HUES64 (cell line): ENCODE data around the gene HGFAC.

ENCODE experiments used
- H3K27ac ChIP-seq: 2 replicates; pipeline ENCODE4 v1.7.0; 2013; ENCODE audit warnings: low read depth, low read length, inconsistent platforms
- H3K27me3 ChIP-seq: 2 replicates; pipeline ENCODE4 v1.6.1; 2013; ENCODE audit warnings: mild to moderate bottlenecking, low read length; ENCODE audit not compliant: insufficient read depth
- H3K36me3 ChIP-seq: 2 replicates; pipeline ENCODE4 v1.6.1; 2013; ENCODE audit warnings: mild to moderate bottlenecking, low read length; ENCODE audit not compliant: insufficient read depth
- H3K4me1 ChIP-seq: 2 replicates; pipeline ENCODE4 v1.6.1; 2013; ENCODE audit warnings: mild to moderate bottlenecking, low read length, moderate library complexity; ENCODE audit not compliant: insufficient read depth
- H3K4me3 ChIP-seq: 2 replicates; pipeline ENCODE4 v1.5.1; 2013; ENCODE audit warnings: mild to moderate bottlenecking, low read length, moderate library complexity
- H3K9ac ChIP-seq: 2 replicates; pipeline ENCODE4 v1.6.1; 2013; ENCODE audit warnings: mild to moderate bottlenecking, low read depth, low read length
- H3K9me3 ChIP-seq: 2 replicates; pipeline ENCODE4 v1.6.1; 2013; ENCODE audit warnings: low read depth, low read length; ENCODE audit not compliant: insufficient read depth
- WGBS: fragments of 150-250, 120-280 bp; methylation state at CpG from one replicate; pipeline ENCODE4 v1.1.7; 2013; ENCODE audit warnings: missing lambda C conversion rate; 5-methylcytosine and 5-hydroxymethylcytosine counted together

The HGFAC gene

DNA sequence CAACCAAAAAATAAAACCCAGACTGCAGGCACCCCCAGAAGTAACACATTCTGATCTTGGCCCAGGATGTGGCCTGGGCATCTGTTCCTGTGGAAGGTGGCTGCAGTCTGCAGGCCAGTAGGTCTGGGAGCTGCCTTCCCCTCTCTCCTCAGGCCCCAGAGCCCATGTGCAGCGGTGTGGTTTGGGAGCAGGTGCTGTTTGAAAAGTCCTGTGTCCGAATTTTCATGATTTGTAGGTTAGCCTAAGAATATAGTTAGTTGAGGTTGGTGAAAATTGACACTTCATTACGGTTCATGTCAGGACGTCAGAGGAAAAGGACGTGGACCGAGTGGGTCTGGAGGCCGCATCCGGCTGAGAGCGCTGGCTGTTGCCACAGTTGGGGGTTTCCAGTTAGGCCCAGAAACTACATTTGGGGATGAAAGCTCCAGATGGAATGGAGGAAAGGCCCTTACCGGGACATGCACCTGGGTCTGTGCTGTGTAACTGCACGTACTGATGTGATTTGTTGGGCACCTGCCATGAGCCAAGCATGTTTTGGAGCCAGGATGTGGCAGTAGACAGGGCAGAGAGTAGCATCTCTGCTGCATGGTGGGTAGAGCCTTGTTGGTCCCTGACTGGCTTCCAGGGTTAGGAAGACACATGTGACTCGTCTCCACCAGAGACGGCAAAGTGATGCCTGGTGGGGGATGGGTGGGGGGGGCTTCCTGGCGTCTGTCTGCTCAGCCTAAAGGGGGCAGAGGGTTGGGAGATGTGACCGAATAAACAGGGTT lies 21.7 kb upstream of the HGFAC start:
- H3K36me3 ChIP-seq, result peaks cover 12% of the 10 kb centered on the region; the same call in 1 of the 2 replicates
- no peak overlapping the region for H3K9ac ChIP-seq
- no peaks in the 10 kb centered on the region for H3K4me1 ChIP-seq
- WGBS, result 88% methylated on average over 15 of the region's 15 CpGs
- no peaks in the 10 kb centered on the region for H3K9me3 ChIP-seq
- no peak overlapping the region for H3K27ac ChIP-seq
- no peak overlapping the region for H3K4me3 ChIP-seq
- H3K27me3 ChIP-seq, result no peaks in the 10 kb centered on the region

DNA sequence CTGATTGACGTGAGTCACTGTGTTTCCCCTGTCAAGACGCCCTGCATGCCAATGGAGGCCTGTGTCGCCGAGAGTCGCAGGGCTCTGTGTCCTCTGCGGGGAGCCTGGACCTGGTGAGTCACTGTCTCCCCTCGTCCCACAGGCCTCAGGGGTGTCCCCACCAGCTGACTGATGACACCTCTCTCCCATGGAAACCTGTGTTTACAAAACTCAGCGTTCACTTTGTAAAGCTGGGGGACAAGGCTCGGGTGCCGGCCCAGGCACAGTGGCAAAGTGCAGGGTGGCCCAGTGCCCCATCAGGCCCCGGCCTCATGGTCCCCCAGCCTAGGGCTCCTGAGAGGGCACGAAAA lies 21.2 kb upstream of the HGFAC start:
- Histone ChIP-seq H3K36me3 (peaks cover 12% of the 10 kb centered on the region; the same call in 1 of the 2 replicates), H3K4me3 (no peak overlapping the region), H3K27me3 (no peaks in the 10 kb centered on the region), H3K9ac (no peak overlapping the region), H3K9me3 (no peaks in the 10 kb centered on the region), H3K4me1 (no peaks in the 10 kb centered on the region), H3K27ac (no peak overlapping the region)
- WGBS, result 83% methylated on average over 12 of the region's 12 CpGs

DNA sequence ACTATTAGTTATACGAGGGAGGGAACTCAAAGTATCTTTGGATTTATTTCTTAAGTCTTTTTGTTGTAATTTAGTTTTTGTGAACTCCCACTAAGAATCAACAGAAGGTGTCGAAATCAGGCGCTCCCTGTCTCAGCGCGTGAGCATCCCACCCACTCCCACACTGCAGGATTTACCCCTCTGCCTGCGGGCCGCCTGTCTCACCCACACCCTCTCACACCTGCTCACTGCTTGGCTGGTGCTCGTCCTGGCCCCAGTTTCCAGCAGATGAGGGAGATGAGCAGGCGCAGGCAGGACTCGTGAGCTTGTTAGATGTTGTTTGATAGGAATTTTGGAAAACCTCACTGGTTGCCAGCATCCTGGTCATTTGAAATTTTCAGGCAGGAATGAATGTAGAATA lies 20.8 kb upstream of the HGFAC start:
- WGBS, result 92% methylated on average over 10 of the region's 10 CpGs
- Histone ChIP-seq H3K27me3 (no peaks in the 10 kb centered on the region), H3K36me3 (peaks cover 12% of the 10 kb centered on the region; the same call in 1 of the 2 replicates)

DNA sequence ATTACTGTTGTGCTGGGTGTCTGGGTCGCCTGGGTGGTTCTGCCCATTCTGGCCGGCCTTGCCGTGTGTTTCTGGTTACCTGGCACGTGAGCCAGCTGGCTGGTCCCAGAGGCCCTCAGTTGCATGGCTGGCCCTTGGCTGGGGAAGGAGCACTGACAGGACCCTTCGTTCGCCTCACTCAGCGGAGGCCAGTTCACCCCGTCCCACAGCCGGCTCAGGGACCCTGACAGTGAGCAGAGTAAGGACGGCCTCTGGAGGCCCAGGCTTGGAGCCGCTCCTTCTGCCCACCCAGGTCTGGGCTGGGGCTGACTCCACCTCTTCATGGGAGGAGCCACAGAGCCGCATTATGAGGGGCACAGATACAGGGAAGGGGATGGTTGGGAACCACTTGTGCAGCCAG lies 20.3 kb upstream of the HGFAC start:
- H3K27me3 ChIP-seq, result no peaks in the 10 kb centered on the region
- no peak overlapping the region for H3K4me3 ChIP-seq
- no peak overlapping the region for H3K9ac ChIP-seq
- no peaks in the 10 kb centered on the region for H3K4me1 ChIP-seq
- 78% methylated on average over 12 of the region's 12 CpGs for WGBS
- H3K27ac ChIP-seq, result no peak overlapping the region
- H3K36me3 ChIP-seq, result peaks cover 12% of the 10 kb centered on the region; the same call in 1 of the 2 replicates
- H3K9me3 ChIP-seq, result no peaks in the 10 kb centered on the region

More for the DNA sequence above, 20.8 kb upstream of the HGFAC start:
- Histone ChIP-seq H3K9me3 (no peaks in the 10 kb centered on the region), H3K4me1 (no peaks in the 10 kb centered on the region), H3K9ac (no peak overlapping the region), H3K27ac (no peak overlapping the region), H3K4me3 (no peak overlapping the region)

DNA sequence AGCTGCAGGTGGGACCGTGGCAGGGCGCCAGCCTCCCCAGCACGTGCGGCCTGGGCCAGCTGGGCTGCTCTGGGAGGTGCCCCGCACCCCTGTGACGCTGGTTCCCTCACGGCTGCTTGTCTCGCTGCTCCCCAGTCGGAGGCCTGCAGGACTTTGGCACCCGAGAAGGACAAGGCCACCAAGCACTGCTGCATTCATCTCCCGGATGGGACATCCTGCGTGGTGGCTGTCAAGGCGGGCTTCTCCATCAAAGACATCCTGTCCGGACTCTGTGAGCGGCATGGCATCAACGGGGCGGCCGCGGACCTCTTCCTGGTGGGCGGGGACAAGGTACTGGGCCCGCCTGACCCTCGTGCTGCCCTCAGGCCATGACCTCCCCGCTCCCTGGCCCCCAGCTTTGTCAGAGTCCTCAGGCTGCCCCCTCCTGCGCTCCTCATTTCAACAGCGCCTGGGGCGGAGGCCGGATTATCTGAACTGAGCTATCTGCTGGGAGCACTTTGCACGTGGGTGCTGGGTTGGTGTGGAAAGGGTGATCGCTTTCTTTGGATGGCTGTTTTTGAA lies 19.4 kb upstream of the HGFAC start:
- Histone ChIP-seq H3K4me1 (no peaks in the 10 kb centered on the region), H3K4me3 (no peak overlapping the region), H3K27ac (no peak overlapping the region), H3K36me3 (peaks cover 4% of the 10 kb centered on the region; the same call in 1 of the 2 replicates), H3K9ac (no peak overlapping the region), H3K9me3 (no peaks in the 10 kb centered on the region), H3K27me3 (no peaks in the 10 kb centered on the region)
- WGBS, result 93% methylated on average over 29 of the region's 29 CpGs

DNA sequence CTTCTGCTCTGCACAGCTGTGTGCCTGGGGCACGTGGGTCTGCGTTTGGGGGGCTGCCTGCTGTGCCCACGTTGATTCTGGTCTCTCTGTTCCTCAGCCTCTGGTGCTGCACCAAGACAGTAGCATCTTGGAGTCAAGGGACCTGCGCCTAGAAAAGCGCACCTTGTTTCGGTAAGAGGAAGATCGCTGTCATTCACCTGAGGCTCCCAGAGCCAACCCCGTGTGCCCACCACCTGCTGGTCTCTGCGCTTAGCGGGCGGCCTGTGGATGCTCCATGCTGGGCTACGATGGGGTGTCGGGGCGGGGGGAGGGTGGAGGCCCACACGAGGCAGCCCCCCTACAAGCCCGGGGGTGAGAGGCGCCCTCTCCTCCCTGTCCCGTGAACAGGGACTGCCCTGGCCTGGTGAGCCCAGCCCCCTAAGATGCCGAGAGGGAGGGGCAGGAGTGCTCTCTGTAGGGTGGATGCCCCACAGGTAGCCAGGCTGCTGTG lies 18.9 kb upstream of the HGFAC start:
- Histone ChIP-seq H3K27me3 (no peaks in the 10 kb centered on the region), H3K4me3 (no peak overlapping the region), H3K9me3 (no peaks in the 10 kb centered on the region), H3K4me1 (no peaks in the 10 kb centered on the region), H3K36me3 (no peaks in the 10 kb centered on the region), H3K27ac (no peak overlapping the region), H3K9ac (no peak overlapping the region)
- 91% methylated on average over 19 of the region's 19 CpGs for WGBS

DNA sequence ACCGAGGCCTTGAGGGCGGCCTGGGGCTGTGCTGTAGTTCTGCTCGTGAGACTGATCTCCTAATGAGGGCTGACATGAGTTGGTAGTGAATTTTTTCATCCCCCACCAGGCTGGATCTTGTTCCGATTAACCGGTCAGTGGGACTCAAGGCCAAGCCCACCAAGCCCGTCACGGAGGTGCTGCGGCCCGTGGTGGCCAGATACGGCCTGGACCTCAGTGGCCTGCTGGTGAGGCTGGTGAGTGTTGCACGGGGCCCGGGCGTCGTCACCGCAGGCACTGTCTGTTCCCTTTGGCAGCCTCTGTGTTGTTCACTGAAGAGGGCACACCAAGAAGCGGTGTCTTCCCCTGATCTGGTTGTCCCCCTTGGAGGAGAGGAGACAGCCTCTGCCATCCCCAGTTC lies 18.4 kb upstream of the HGFAC start:
- H3K27me3 ChIP-seq, result no peaks in the 10 kb centered on the region
- H3K36me3 ChIP-seq, result no peaks in the 10 kb centered on the region
- no peak overlapping the region for H3K4me3 ChIP-seq
- no peaks in the 10 kb centered on the region for H3K4me1 ChIP-seq
- H3K9ac ChIP-seq, result no peak overlapping the region
- WGBS, result 97% methylated on average over 16 of the region's 16 CpGs
- no peaks in the 10 kb centered on the region for H3K9me3 ChIP-seq
- H3K27ac ChIP-seq, result no peak overlapping the region

DNA sequence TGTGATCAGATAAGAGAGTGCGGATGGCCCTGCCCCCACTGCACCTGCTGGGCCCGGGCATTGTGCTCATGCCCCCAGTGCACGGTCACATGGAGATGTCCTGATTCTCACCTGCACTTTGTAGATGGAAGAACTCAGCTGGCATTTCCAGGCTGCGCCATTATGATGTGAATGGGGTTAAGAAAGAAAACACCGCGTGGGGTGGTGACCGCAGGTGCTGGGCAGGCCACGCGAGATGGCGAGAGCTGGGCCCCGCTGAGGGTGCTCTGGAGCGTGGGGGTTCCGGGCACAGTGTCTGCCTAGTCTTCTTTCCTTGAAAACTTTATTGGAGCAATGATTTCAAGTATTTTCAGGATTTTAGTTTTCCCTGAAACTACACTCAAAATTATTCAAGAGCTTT lies 17.8 kb upstream of the HGFAC start:
- no peak overlapping the region for H3K27ac ChIP-seq
- no peak overlapping the region for H3K9ac ChIP-seq
- no peaks in the 10 kb centered on the region for H3K4me1 ChIP-seq
- whole genome bisulfite sequencing, result 94% methylated on average over 13 of the region's 13 CpGs
- no peaks in the 10 kb centered on the region for H3K36me3 ChIP-seq
- H3K27me3 ChIP-seq, result no peaks in the 10 kb centered on the region
- no peaks in the 10 kb centered on the region for H3K9me3 ChIP-seq
- no peak overlapping the region for H3K4me3 ChIP-seq

DNA sequence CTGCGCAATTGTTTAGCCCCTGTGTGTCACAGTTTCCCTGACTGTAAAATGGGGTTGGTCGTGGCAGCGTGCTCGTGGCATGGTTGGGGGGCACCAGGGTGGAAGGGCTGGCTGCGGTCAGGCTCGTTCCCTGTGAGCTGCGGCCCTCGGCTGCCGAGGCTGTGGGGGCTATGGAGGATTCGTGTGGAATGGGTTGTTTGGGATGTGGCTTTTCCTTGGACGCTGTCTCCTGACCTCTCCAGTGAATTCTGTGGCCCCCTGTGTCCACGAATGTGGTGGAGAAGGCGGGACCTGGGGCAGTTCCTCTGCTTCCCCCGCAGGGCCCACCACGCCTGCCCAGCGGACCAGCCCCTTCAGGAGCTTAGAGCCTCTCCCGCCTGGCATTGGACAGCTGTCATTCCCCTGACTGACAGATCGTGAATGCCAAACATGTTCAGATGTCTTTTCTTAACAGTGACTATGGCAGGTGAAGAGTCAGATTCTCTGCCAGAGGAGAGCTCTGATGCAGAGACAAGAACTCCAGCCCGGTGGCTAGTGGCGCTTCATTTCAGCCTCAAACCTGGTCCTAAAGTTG lies 17.2 kb upstream of the HGFAC start:
- Histone ChIP-seq H3K9me3 (no peaks in the 10 kb centered on the region), H3K4me1 (no peaks in the 10 kb centered on the region), H3K36me3 (no peaks in the 10 kb centered on the region), H3K4me3 (no peak overlapping the region), H3K27ac (no peak overlapping the region), H3K27me3 (no peaks in the 10 kb centered on the region), H3K9ac (no peak overlapping the region)
- 96% methylated on average over 20 of the region's 20 CpGs for WGBS

DNA sequence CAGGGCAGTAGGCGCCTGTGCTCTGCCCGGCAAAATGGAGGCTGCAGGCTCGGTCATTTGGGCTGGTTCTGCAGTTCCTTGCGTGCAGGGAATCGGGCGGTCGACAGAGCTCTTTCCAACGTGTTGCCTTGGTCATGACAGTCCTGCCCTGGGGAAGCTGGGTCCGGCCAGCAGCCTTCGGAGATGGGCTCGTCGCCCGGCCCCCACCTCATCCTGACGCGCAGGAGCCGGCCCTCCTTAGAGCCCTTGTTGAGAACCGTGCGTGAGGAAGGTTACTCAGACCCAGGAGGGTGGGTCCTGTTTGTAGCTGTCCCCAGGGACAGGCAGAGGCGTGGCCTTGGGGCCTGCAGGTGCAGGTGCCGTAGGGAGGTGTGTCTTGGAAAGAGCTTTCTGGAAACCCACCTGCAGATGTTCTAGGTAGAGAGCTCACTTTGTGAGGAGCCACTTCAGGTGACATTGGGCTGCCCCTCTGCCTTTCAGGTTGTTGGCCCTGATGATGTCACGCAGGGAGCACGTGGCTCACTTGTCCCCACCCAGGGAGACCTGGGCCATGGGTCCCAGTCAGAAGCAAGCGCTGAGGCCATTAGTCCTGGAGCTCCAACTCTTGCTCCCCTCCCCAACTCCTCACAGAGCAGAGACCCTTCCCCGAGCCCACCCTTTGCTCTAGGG lies 15.2 kb upstream of the HGFAC start:
- no peaks in the 10 kb centered on the region for H3K4me1 ChIP-seq
- H3K36me3 ChIP-seq, result no peaks in the 10 kb centered on the region
- no peak overlapping the region for H3K27ac ChIP-seq
- no peak overlapping the region for H3K4me3 ChIP-seq
- no peaks in the 10 kb centered on the region for H3K9me3 ChIP-seq
- no peak overlapping the region for H3K9ac ChIP-seq
- WGBS, result 92% methylated on average over 24 of the region's 24 CpGs
- no peaks in the 10 kb centered on the region for H3K27me3 ChIP-seq

DNA sequence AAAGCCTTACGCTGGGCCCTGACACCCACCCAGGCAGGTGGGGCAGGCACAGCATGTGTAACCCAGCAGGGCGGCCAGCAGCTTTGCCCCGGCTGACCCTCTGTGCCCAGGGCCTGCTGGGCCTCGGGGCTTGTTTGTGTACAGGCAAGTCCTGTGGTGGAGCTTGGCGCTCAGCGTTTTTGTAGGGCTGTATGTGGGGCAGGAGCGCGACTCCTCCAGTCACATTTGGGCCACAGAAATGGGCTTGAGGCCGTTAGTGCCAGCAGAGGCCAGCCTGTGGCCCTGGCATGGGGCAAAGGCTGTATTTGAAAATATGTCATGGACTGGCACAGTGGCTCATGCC lies 14.7 kb upstream of the HGFAC start:
- 95% methylated on average over 9 of the region's 9 CpGs for WGBS
- H3K9ac ChIP-seq, result no peak overlapping the region
- no peaks in the 10 kb centered on the region; the same call in 1 of the 2 replicates for H3K36me3 ChIP-seq

More for the DNA sequence above, 14.7 kb upstream of the HGFAC start:
- H3K4me1 ChIP-seq, result no peaks in the 10 kb centered on the region
- no peak overlapping the region for H3K27ac ChIP-seq
- H3K9me3 ChIP-seq, result no peaks in the 10 kb centered on the region
- no peaks in the 10 kb centered on the region for H3K27me3 ChIP-seq
- no peak overlapping the region for H3K4me3 ChIP-seq
